HG03139 (cell line): ENCODE results near the gene TRPM2.

ENCODE experiments used
- ATAC-seq: cut with Tn5 transposase; IDR thresholded peaks from one replicate; pipeline ENCODE4 v1.9.1; 2021; ENCODE audit not compliant: unreplicated experiment

Gene TRPM2

DNA sequence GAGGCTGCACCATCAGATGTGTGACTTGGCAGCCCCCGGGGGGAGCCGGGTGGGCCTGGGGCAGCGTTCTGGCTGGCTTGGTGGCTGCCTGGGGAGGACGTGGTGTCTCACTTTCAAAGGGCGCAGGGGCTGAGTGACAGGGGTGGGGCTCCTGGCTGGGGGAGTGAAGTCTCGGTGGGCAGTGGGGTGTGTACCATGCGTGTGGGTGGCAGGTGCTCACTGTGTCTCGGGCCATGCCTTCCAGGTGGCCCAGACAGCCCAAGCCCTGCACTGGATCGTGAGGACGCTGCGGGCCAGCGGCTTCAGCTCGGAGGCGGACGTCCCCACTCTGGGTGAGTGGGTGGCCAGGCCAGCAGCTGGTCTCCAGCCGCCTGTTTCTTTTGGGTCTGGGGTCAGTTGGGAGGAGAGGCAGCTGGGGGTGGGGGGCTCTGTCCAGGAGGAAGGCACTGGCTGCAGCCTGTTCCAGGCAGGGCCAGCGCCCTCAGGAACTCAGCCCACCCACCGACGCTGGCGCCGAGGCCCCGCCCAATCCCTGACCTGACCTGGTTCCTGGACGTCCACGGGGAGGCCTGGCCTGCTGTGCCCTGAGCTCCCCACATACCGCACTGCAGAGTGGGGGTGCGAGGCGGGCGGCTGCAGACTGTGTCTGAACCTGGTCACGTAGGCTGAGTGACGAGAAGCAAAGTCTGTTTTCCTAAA, 71.3 kb downstream of the TRPM2 start:
- no peak for ATAC-seq

DNA sequence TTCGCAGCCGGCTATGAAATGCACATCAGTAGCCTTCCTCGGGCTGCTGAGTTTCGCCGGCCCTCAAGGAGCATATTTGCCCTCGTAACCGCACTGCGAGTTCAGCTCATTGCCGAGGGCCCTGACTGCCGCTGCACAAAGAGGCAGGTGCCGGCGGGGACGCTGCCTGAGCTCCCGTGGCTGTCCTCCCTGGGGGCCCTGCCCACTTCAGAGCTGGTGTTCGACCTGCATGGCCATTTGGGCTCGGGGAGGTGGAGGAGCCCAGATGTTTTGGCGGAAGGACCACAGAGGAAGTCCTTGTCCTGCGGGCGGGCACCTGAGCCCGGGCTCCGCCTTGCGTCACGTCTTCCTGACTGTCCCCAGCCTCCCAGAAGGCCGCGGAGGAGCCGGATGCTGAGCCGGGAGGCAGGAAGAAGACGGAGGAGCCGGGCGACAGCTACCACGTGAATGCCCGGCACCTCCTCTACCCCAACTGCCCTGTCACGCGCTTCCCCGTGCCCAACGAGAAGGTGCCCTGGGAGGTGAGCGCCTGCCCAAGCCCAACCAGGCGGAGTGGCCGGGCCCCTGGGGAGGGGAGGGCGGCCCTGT, 72.0 kb downstream of the TRPM2 start:
- no peak for ATAC-seq

DNA sequence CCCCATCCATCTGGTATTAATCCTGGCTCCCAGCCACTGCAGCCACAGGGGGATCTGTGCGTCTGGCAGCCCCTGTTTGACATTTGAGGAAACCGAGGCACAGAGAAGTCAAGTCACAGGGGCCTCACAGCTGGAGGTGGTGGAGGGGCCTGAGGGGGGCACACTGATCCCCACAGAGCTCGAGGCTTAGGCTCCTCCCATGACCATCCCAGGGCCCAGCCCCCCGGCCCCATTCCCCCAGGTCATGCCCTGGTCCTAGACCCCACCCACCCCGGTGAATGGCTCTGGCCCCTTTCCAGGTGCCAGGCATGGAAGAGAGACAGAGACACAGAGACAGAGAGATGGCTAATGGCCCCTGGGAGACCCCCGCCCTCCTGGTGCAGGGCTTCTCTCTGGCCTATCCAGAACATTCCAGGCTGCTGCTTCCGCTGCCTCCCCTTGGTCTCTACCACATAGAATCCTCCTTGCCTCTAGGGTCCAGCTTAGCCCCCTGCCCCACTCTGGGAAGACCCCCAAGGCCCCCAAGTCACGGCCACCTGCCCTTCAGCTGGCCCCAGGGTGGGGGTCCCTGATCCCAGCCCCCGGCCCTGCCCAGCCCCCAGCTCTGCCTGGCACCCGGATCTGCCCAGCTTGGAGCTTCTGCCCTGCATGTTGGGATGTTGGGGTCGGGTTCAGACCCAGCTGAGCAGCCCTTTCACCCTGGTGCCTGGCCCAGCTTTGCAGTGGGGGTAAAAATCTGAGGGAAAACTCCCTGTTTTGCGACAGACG, 72.7 kb downstream of the TRPM2 start:
- no peak for ATAC-seq

DNA sequence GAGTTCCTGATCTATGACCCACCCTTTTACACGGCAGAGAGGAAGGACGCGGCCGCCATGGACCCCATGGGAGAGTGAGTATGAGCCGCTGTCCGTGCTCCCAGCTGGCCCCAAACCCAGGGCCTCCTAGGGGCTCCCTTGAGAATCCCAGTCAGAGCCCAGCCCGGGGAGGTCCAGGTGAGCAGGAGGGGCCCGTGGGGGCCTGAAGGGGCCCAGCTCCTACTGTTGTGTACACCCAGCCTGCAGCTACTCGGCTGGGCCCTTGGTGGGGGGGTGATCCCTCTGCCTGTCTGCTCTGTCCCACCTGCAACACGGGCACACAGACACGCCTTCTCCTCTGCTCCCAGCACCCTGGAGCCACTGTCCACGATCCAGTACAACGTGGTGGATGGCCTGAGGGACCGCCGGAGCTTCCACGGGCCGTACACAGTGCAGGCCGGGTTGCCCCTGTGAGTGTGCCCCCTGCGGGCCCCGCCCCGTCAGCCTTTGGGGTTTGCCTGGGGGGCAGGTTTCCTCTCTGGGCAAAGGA, 73.3 kb downstream of the TRPM2 start:
- ATAC-seq = no peak

DNA sequence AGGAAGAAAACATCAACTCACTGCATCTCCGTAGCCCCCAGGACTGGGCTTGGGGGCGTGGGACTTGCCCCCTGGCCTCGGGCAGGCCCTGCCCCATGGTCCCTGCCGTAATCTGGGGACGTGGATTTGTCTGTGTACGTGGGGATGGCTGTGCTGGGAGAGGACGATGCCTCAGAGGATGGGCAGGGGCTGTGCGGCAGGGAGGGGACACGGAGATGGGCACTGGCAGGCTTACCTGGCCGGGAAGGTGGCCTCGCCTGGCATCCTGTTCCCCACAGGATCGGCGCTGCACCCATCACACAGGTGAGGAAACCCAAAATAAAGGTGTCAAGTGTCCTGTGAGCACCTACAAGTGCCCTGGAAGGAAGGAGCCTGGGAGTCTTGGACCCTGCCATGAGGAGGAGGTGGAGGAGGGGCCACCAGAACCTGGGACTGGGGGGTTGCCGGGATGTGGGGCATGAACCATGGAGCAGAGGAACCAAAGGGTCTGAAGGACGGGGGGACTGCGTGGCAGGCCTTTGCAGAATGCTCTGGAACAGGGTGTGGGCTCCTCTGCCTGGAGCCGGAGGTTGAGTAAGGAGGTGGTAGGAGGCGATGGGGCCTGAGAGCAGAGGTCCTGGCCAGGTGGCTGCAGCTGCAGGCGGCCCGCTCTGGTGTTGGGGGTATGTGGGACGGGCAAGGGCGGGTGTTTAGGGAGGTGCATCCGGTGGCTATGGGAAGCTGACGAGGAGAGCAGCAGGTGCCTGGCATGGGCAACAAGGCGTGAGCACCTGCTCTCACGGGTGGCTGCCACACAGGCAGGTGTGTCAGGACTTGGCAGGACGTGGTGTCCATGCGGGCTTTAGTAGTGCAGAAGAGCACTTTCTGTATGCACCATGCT, 74.1 kb downstream of the TRPM2 start:
- no peak for ATAC-seq

DNA sequence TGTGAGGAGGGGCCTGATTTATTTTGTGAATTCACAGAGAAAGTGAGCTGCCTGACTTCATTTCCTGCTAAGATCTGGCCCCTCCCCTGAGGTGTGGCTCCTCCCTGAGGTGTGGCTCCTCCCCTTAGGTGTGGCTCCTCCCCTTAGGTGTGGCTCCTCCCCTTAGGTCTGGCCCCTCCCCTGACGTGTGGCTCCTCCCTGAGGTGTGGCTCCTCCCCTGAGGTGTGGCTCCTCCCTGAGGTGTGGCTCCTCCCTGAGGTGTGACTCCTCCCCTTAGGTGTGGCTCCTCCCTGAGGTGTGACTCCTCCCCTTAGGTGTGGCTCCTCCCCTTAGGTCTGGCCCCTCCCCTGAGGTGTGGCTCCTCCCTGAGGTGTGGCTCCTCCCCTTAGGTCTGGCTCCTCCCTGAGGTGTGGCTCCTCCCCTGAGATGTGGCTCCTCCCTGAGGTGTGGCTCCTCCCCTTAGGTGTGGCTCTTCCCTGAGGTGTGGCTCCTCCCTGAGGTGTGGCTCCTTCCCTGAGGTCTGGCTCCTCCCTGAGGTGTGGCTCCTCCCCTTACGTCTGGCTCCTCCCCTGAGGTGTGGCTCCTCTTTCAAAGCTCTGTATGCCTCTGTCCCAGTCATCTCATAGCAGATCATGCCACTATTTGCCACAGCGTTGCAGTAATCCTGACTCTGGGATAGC, 75.0 kb downstream of the TRPM2 start:
- no peak for ATAC-seq

DNA sequence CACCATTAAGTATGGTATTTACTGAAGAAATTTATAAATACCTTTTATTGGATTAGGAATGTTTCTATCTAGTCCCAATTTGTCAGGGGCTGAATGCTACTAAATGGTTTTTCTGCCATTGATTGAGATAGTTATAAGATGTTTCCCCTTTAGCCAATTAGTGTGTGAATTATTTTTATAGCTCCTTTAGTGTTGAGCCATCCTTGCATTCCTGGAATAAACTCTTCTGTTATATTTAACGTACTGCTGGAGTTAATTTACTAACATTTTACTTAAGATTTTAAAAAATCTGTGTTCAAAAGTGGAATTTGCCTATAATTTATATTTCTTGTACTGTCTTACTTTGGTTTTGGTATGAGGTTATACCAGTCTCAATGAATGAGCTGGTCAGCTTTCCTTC, 76.5 kb downstream of the TRPM2 start:
- no peak for ATAC-seq

DNA sequence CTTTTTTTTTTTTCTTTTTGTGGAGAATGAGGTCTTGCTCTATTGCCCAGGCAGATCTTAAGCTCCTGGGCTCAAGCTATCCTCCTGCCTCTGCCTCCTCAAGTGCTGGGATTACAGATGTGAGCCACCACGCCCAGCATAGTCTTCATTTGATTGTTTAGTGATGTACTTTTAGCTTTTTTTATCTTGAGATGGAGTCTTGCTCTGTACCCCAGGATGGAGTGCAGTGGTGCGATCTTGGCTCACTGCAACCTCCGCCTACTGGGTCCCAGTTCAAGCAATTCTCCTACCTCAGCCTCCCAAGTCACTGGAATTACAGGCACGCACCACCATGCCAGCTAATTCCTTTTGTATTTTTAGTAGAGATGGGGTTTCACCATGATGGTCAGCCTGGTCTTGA, 77.9 kb downstream of the TRPM2 start:
- no peak for ATAC-seq

DNA sequence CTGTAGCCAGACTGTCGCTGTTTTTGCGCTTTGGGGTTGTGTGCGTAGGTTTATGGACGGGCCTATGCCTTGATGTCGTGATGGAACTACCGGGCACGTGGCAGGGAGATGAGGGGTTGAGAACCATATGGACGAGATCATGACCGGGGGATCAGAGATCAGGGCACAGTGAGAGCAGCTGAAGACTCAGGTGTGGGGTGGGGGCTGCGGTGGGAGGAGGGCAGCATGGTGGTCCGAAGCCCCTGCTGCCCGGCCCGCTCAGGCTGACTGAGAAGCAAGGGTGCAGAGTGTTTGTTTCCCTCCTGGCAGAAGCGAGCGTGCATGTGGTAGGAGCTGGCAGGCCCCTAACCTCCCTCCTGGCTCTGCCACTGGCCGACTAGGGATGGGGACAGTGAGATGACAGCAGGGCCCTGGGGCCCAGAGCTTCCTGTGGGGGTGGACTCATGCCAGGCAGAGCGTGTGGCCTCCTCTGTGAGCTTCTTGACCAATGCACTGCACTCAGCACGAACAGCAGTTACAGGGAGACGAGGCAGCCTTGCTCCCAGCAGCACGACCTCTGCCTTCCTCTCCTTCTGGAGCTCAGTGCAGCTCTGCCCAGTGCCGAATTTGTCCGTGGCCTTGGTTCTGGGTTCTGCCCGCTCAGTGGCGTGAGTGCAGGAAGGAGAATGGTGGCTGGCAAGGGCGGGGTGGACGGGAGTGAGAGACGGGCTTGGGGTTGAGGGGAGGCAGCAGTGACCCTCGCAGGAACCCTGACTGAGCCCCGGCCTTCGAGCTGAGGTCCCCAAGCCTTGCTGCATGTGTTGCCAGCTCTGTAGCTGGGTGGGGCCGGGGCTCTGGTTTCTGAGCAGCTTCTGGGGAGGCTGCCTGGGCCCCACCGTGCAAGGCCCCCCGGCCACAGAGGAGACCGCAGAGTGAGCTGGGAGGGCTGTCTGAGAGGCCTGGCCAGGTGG, 79.7 kb downstream of the TRPM2 start:
- ATAC-seq = no peak

DNA sequence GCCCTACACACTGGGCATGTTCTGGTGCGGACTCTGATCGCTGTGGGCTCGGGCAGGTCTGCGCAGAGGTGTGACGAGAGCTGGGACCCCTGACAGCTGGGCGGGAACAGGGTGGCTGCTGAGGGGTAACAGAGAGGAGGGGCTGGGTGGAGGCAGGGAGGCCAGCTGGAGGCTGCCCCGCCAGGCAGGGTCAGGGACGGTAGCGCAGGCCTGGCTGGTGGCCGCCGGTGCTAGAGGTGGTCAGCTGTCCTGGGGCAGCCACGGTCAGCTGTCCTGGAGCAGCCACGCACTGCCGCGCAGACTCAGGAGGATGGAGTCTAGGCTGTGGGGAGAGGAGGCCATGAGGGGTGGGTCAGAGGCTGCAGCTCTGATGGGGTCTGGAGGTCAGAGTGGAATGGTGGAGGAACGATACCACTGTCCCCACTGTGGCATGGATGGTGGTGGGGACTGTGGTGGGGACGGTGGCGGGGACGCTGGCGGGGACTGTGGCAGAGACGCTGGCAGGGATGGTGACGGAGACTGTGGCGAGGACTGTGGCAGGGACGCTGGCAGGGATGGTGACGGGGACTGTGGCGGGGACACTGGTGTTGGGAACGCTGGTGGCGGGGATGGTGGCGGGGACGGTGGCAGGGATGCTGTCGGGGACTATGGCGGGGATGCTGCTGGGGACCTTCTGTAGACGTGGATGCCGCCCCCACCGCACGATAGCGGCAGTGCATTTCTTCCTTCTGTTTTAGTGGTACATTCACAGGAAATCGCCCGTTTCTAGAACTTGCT, 80.6 kb downstream of the TRPM2 start:
- ATAC-seq = no peak

DNA sequence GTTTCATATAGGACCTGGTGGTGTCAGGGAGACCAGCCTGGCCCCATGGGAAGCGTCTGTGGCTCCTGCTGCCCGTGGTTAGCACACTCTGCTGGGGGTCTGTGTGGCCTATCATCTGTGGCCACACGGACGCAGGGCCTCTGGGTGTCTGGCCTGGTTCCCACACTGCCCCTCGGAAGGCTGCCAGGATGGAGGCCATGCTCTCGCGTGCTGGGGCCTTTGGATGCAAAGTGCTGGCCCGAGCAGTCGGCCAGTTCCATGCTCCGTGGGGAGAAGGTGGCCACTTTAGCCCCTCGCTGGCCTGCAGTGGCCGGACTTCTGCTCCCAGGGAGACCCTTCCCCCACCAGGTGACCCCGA, 81.1 kb downstream of the TRPM2 start:
- no peak for ATAC-seq

DNA sequence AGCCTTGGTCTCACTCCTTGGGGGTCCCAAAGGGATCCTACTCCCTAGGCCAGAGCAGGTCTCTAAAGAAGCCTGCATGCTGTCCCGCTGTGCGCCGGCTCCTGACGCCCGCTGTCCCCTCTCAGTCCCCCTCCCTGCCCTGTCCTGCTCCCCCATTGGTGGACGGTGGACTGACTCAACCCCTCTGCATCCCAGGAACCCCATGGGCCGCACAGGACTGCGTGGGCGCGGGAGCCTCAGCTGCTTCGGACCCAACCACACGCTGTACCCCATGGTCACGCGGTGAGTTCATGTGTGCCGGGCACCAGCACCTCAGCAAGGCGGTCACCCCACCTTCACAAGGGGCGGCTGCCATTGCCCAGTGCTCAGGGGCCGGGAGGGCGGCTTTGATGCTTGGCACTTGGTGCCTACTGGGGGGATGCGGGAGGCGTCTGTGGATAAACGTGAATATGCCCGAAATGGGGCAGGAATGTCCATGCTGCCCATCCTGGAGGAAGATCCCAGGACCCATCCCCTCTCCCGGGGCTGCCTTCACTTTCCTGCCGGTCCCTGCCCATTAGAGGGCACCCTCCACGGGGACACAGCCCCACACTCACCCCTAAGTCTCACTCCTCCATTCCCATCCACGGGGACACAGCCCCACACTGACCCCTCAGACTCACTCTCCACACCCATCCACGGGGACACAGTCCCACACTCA, 81.7 kb downstream of the TRPM2 start:
- ATAC-seq = no peak

DNA sequence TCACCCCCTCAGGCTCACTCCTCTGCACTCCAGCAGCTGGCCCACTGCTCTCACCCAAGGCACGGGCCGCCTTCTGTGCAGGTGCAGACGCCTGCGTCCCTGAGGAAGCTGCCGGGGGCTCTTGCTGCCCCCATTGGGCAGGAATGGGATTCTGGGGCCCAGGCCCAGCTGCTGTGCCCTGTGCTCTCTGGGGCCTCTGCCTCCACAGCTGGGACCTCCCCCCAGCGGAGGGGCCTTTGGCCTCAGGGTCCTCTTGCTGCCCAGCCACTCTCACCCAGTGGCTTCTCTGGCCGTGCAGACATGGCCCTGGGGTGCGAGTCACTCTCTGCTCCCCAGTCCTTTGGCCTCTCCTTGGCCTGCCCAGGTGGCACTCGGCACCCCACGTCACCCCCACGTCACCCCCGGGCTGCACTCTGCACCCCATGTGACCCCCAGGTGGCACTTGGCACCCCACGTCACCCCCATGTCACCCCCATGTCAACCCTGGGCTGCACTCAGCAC, 82.7 kb downstream of the TRPM2 start:
- no peak for ATAC-seq

DNA sequence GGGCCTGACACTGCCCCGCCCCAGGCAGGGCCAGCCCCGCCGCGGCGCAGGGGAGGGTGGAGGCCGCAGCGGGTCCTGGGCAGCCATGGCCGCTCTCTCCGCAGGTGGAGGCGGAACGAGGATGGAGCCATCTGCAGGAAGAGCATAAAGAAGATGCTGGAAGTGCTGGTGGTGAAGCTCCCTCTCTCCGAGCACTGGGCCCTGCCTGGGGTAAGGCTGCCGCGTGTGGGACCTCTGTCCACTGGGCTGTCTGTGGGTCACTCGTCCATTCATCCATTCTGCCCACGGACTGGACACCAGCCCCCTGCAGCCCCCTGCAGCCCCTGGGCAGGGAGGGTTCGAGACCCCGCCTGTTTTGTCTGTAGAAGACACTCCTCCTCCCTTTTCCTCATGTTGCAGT, 83.5 kb downstream of the TRPM2 start:
- no peak for ATAC-seq

DNA sequence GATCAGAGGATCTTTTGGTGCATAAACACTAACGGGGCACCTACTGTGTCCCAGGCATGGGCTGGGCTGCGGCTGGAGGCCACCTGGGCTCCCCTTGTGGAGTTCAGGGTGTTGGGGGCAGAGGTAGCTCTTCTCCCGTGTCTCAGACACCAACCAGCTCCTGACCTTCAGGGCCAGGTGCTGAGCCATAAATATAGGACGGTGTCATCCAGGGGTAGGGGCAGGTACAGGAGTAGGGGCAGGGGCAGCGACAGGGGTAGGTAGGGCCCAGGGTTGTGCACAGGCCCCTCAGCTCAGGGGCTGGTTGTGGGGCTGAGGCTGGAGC, 83.9 kb downstream of the TRPM2 start:
- ATAC-seq = no peak

DNA sequence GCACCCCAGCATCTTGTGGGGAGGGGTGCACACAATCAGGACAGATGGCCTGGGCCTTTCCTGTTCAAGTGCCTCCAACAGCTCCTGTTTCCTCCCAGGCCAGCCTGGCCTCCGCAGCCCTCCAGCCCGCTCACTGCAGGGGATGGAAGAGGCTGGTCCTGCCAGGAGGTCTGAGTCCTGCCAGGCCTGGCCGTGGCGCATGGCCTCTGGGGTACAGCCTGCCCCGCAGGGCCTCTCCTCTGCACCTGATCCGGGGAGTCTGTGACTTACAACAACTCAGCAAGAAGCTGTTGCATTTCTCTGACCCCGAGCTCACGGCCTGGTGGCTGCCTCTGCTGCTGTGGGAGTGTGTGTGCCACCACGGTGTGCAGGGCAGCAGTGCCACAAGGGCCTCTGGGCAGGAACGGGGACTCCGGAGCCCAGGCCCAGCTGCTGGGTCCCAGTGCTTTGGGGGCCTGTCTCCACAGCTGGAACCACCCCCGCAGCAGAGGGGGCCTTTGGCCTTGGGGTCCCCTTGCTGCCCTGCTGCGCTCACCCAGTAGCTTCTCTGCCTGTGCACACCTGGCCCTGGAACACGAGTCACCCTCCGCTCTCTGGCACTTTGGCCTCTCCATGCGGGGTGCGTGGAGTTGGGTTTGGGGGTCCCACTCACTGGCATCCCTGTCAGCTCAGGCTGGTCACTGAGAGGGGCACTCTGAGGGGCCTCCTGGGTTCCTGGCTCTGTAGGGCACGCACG, 84.4 kb downstream of the TRPM2 start:
- no peak for ATAC-seq

DNA sequence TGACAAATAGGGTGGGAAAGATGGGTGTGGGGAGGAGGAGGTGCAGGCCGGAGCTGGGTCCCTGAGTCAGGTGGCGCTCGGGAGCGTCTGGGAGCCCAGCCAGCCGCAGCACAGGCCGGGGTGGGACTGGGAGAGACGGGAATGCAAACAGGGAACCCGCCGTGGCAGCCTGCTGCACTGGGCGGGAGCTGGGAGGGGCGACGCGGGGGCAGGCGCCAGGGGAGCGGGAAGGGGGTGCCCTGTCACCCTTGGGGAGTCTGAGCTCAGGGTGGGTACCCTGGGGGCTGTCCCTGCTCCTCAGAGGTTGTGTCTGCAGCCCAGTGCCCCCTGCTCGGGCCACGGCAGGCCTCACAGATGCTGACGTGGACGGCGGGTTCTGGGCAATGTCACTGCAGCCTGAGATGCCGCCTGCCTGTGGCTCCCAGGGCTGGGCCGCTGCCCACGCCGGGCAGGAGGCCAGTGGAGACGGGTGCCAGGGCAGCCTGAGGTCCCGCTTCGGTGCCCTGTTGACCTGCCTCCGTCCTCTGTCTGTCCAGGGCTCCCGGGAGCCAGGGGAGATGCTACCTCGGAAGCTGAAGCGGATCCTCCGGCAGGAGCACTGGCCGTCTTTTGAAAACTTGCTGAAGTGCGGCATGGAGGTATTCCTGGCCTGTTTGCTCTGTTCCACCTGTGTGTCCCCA, 85.2 kb downstream of the TRPM2 start:
- ATAC-seq = no peak
